Measurements from ENCODE around the gene OR52I2. TPM values are rescaled to one million over a fixed set of nuclear protein-coding genes. Genes with fewer than 3 reads are reported as not detected.

Gene OR52I2
- total and polyA plus RNA-seq, 4 donors: not detected

- Histone ChIP-seq H3K4me3 (no peak within 1 kb of the TSS), H3K27ac (ENCODE audit: low read depth in 1 of 2, low read length in 1 of 2) (no peak within 1 kb of the TSS), H3K4me1 (ENCODE audit: control insufficient read depth in 5 of 5, insufficient read depth in 5 of 5, low read length in 5 of 5) (no peaks in the 10 kb centered on the region), H3K9me3 (ENCODE audit: control insufficient read depth in 4 of 4, insufficient read depth in 3 of 4, low read length in 3 of 4) (peaks cover 0 to under 1% (median 0%) of the 10 kb centered on the region in 4 donors), H3K9ac (ENCODE audit: insufficient read depth in 1 of 2, low read length in 2 of 2) (no peak within 1 kb of the TSS), H3K27me3 (ENCODE audit: control insufficient read depth in 3 of 3, insufficient read depth in 3 of 3, low read length in 2 of 3) (no peaks in the 10 kb centered on the region), H3K36me3 (ENCODE audit: control insufficient read depth in 4 of 4, insufficient read depth in 4 of 4, low read length in 4 of 4) (no peaks in the 10 kb centered on the region)
- DNase-seq: no peak
- 81 to 90% methylated on average over 5 of the region's 5 CpGs for WGBS, 2 donors
- no peak for TF ChIP-seq CTCF (IDR thresholded peaks at IDR 0.05; ENCODE audit: control extremely low read depth, extremely low read depth)
- no peak for ATAC-seq (ENCODE audit: insufficient read depth, low FRiP score)
Observed at GRCh38 chr11:4544891-4545290, 36.7 kb upstream of the OR52I2 start, which contains the start of gene OR52M1. Gene OR52M1 (plus strand): TSS chr11:4545191. CDS start chr11:4545191, 0 bp downstream.

DNA sequence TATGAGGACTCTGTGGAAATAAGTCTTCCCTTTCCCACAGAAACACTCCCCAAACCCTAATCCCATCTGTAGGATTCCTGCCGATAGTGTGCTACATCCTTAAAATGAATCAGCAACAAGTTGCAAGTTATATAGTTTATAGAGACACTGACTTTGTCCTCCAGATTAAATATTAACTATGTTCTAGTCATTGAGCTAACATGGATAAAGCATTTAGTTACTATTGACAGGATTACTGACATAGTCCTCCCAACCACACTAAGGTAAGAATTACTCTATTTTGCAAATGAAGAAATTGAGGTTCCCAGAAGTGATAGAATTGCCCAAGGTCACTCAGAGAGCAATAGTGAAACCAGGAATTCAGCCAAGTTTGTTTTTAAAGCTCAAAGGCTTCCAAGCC, 34.7 kb upstream of the OR52I2 start:
- 84 to 97% methylated on average over 1 of the region's 1 CpG for WGBS, 2 donors
- H3K4me3 ChIP-seq: no peak overlapping the region
- no peak for ATAC-seq (ENCODE audit: insufficient read depth, low FRiP score)

GRCh38 chr11:4547416-4547815, 34.1 kb upstream of the OR52I2 start:
- Histone ChIP-seq H3K27me3 (ENCODE audit: control insufficient read depth in 3 of 3, insufficient read depth in 3 of 3, low read length in 2 of 3) (no peaks in the 10 kb centered on the region), H3K4me3 (no peak overlapping the region), H3K36me3 (ENCODE audit: control insufficient read depth in 4 of 4, insufficient read depth in 4 of 4, low read length in 4 of 4) (no peaks in the 10 kb centered on the region), H3K9me3 (ENCODE audit: control insufficient read depth in 4 of 4, insufficient read depth in 3 of 4, low read length in 3 of 4) (peaks cover 0 to 13% (median 7%) of the 10 kb centered on the region in 4 donors), H3K27ac (ENCODE audit: low read depth in 1 of 2, low read length in 1 of 2) (no peak overlapping the region), H3K4me1 (ENCODE audit: control insufficient read depth in 5 of 5, insufficient read depth in 5 of 5, low read length in 5 of 5) (no peaks in the 10 kb centered on the region), H3K9ac (ENCODE audit: insufficient read depth in 1 of 2, low read length in 2 of 2) (no peak overlapping the region)
- no peak for TF ChIP-seq CTCF (IDR thresholded peaks at IDR 0.05; ENCODE audit: control extremely low read depth, extremely low read depth)
- no peak for DNase-seq
- no peak for ATAC-seq (ENCODE audit: insufficient read depth, low FRiP score)
- 76 to 87% methylated on average over 4 of the region's 4 CpGs for WGBS, 2 donors

More for the DNA sequence above, 34.7 kb upstream of the OR52I2 start:
- Histone ChIP-seq H3K27ac (ENCODE audit: low read depth in 1 of 2, low read length in 1 of 2) (no peak overlapping the region), H3K4me1 (ENCODE audit: control insufficient read depth in 5 of 5, insufficient read depth in 5 of 5, low read length in 5 of 5) (no peaks in the 10 kb centered on the region), H3K9me3 (ENCODE audit: control insufficient read depth in 4 of 4, insufficient read depth in 3 of 4, low read length in 3 of 4) (peaks cover 0 to 13% (median 6%) of the 10 kb centered on the region in 4 donors), H3K27me3 (ENCODE audit: control insufficient read depth in 3 of 3, insufficient read depth in 3 of 3, low read length in 2 of 3) (no peaks in the 10 kb centered on the region), H3K36me3 (ENCODE audit: control insufficient read depth in 4 of 4, insufficient read depth in 4 of 4, low read length in 4 of 4) (no peaks in the 10 kb centered on the region), H3K9ac (ENCODE audit: insufficient read depth in 1 of 2, low read length in 2 of 2) (no peak overlapping the region)
- TF ChIP-seq CTCF (IDR thresholded peaks at IDR 0.05; ENCODE audit: control extremely low read depth, extremely low read depth): no peak
- no peak for DNase-seq
